Endothelial cell (in vitro differentiated cells): ENCODE measurements around the gene RTN4R. TPM values are rescaled to one million over a fixed set of nuclear protein-coding genes. Genes with fewer than 3 reads are reported as not detected.

Experiments
- DNase-seq: peaks from one replicate; pipeline ENCODE4 v3.0.0; 2021; ENCODE audit warnings: low spot score
- H3K27ac Mint-ChIP-seq: one replicate; pipeline ENCODE4 v1.8.0; 2021; ENCODE audit warnings: mixed read lengths, inconsistent platforms; ENCODE audit not compliant: unreplicated experiment
- H3K27me3 Mint-ChIP-seq: one replicate; pipeline ENCODE4 v1.8.0; 2021; ENCODE audit warnings: mild to moderate bottlenecking, moderate library complexity, mixed read lengths, inconsistent platforms; ENCODE audit not compliant: unreplicated experiment
- H3K36me3 Mint-ChIP-seq: one replicate; pipeline ENCODE4 v1.8.0; 2021; ENCODE audit warnings: mild to moderate bottlenecking, low read depth, mixed read lengths, inconsistent platforms; ENCODE audit not compliant: unreplicated experiment
- H3K4me1 Mint-ChIP-seq: one replicate; pipeline ENCODE4 v1.8.0; 2021; ENCODE audit warnings: mild to moderate bottlenecking, mixed read lengths, inconsistent platforms; ENCODE audit not compliant: unreplicated experiment
- H3K4me3 Mint-ChIP-seq: one replicate; pipeline ENCODE4 v1.8.0; 2021; ENCODE audit warnings: mild to moderate bottlenecking, mixed read lengths, inconsistent platforms; ENCODE audit not compliant: unreplicated experiment
- H3K9me3 Mint-ChIP-seq: one replicate; pipeline ENCODE4 v1.8.0; 2021; ENCODE audit warnings: mixed read lengths, inconsistent platforms; ENCODE audit not compliant: unreplicated experiment
- CTCF ChIP-seq: fragments of 200-600 bp; sonication (generic); IDR thresholded peaks from one replicate; pipeline ENCODE4 v1.5.0; 2021; ENCODE audit warnings: antibody characterized with exemption; ENCODE audit not compliant: unreplicated experiment
- total RNA-seq: library from RNA; stranded (reverse); fragmentation: NEBNext Ultra II Directional; extraction: Animal tissue kit (Norgen Biotek cat#: 25700); gene quantifications from one replicate; pipeline ENCODE4 v1.2.1, GENCODE V29; 2021; ENCODE audit not compliant: unreplicated experiment

The RTN4R gene
- total RNA-seq, 1 donor from 2014 or later, result 19.0 TPM

GRCh38 chr22:20209761-20210250 is 58.3 kb downstream of the RTN4R start:
- H3K27ac Mint-ChIP-seq, result no peak overlapping the region
- no peak overlapping the region for H3K4me3 Mint-ChIP-seq
- H3K9me3 Mint-ChIP-seq, result no peaks in the 10 kb centered on the region
- peaks cover 9% of the 10 kb centered on the region for H3K4me1 Mint-ChIP-seq
- no peak for TF ChIP-seq CTCF
- no peak for DNase-seq
- no peaks in the 10 kb centered on the region for H3K36me3 Mint-ChIP-seq
- H3K27me3 Mint-ChIP-seq, result peaks cover 15% of the 10 kb centered on the region

GRCh38 chr22:20208713-20209310 is 59.3 kb downstream of the RTN4R start:
- H3K36me3 Mint-ChIP-seq, result no peaks in the 10 kb centered on the region
- H3K9me3 Mint-ChIP-seq, result no peaks in the 10 kb centered on the region
- TF ChIP-seq CTCF, result no peak
- peaks cover 9% of the 10 kb centered on the region for H3K4me1 Mint-ChIP-seq
- H3K27ac Mint-ChIP-seq, result no peak overlapping the region
- no peak for DNase-seq
- peaks cover 13% of the 10 kb centered on the region for H3K27me3 Mint-ChIP-seq
- H3K4me3 Mint-ChIP-seq, result no peak overlapping the region

- Mint-ChIP-seq H3K27me3 (peaks cover 13% of the 10 kb centered on the region), H3K27ac (no peak overlapping the region), H3K36me3 (no peaks in the 10 kb centered on the region), H3K4me1 (peaks cover 12% of the 10 kb centered on the region), H3K9me3 (no peaks in the 10 kb centered on the region), H3K4me3 (no peak overlapping the region)
- no peak for DNase-seq
- no peak for TF ChIP-seq CTCF
Observed at GRCh38 chr22:20207277-20208025, 60.7 kb downstream of the RTN4R start.

GRCh38 chr22:20206709-20207215 is 61.4 kb downstream of the RTN4R start:
- TF ChIP-seq CTCF, result no peak
- Mint-ChIP-seq H3K9me3 (no peaks in the 10 kb centered on the region), H3K4me1 (peaks cover 12% of the 10 kb centered on the region), H3K36me3 (no peaks in the 10 kb centered on the region), H3K27ac (no peak overlapping the region), H3K4me3 (no peak overlapping the region), H3K27me3 (peaks cover 10% of the 10 kb centered on the region)
- no peak for DNase-seq
